ENCODE measurements around the gene MGMT. TPM values are rescaled to one million over a fixed set of nuclear protein-coding genes. Genes with fewer than 3 reads are reported as not detected.

MGMT gene
- polyA plus RNA-seq, 1 donor from 2014 or later: 0.94 TPM

DNA sequence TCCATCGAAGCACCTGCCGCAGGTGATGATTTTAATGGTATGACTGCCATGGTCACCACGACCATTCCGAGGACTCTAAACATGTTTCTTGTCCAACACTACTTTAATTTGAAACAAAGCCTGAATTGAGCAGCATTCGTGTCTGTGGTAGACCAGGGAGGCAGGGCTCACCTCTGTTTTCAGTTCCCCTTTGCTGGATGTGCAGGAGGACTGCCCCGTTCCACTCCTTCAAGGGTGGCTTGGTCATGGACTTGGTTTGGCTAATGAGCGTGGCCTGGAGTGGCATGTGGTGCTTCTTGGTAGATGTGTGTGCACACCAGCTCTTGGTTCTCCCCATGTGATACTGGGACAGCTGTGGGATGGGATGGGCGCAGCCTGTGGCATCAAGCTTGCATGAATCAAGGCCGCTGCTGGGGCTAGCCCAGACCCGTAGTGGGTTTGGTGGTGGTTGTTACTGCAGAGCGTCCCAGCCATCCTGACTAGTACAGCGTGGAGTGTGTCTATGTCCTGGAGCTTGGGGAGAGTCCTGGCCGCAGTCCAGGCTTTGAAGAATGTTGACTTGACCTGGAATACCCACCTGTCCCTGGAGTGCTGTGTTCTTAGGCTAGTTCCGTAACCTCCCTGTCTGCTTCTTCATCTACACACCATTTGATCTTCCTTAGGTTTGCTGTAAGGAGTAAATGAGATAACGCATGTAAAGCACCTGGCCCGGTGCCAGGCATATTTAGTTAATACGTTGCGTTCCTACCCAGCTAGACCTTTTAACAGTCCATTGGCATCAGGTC lies 34.8 kb downstream of the MGMT start:
- Histone ChIP-seq H2AFZ (ENCODE audit: low read depth, low read length) (no peak overlapping the region), H3K27me3 (ENCODE audit: insufficient read depth, low read depth, low read length) (no peaks in the 10 kb centered on the region), H3K79me2 (replicated peaks; ENCODE audit: insufficient read depth, low read length) (no peaks in the 10 kb centered on the region), H3K4me3 (ENCODE audit: low read length) (no peak overlapping the region), H3K9me3 (ENCODE audit: low read length) (peaks cover 4% of the 10 kb centered on the region), H4K20me1 (ENCODE audit: insufficient read depth) (no peaks in the 10 kb centered on the region), H3K4me2 (ENCODE audit: low read length) (no peak overlapping the region), H3K36me3 (ENCODE audit: insufficient read depth, low read length) (no peaks in the 10 kb centered on the region), H3K9ac (ENCODE audit: low read length) (no peak overlapping the region), H3K9me2 (ENCODE audit: insufficient read depth, low read length) (no peaks in the 10 kb centered on the region), H3K27ac (ENCODE audit: low read length) (no peak overlapping the region), H3F3A (ENCODE audit: insufficient read depth, low read length, poor library complexity, severe bottlenecking) (no peaks in the 10 kb centered on the region)
- TF ChIP-seq CTCF (IDR thresholded peaks at IDR 0.05; ENCODE audit: poor library complexity, severe bottlenecking) (no peak), TAF1 (IDR thresholded peaks at IDR 0.05; ENCODE audit: low read depth) (no peak), RAD21 (conservative IDR thresholded peaks at IDR 0.05) (no peak), POLR2AphosphoS5 (IDR thresholded peaks at IDR 0.05) (no peak), SMC3 (conservative IDR thresholded peaks at IDR 0.05; ENCODE audit: poor library complexity) (no peak), EP300 (conservative IDR thresholded peaks at IDR 0.05; ENCODE audit: poor library complexity, severe bottlenecking) (no peak), EZH2 (IDR thresholded peaks at IDR 0.05; ENCODE audit: borderline replicate concordance, insufficient read depth, low read length, poor library complexity, severe bottlenecking) (no peak), MXI1 (conservative IDR thresholded peaks at IDR 0.05; ENCODE audit: poor library complexity, severe bottlenecking) (no peak)
- TF ChIP-seq, protein P1, sequence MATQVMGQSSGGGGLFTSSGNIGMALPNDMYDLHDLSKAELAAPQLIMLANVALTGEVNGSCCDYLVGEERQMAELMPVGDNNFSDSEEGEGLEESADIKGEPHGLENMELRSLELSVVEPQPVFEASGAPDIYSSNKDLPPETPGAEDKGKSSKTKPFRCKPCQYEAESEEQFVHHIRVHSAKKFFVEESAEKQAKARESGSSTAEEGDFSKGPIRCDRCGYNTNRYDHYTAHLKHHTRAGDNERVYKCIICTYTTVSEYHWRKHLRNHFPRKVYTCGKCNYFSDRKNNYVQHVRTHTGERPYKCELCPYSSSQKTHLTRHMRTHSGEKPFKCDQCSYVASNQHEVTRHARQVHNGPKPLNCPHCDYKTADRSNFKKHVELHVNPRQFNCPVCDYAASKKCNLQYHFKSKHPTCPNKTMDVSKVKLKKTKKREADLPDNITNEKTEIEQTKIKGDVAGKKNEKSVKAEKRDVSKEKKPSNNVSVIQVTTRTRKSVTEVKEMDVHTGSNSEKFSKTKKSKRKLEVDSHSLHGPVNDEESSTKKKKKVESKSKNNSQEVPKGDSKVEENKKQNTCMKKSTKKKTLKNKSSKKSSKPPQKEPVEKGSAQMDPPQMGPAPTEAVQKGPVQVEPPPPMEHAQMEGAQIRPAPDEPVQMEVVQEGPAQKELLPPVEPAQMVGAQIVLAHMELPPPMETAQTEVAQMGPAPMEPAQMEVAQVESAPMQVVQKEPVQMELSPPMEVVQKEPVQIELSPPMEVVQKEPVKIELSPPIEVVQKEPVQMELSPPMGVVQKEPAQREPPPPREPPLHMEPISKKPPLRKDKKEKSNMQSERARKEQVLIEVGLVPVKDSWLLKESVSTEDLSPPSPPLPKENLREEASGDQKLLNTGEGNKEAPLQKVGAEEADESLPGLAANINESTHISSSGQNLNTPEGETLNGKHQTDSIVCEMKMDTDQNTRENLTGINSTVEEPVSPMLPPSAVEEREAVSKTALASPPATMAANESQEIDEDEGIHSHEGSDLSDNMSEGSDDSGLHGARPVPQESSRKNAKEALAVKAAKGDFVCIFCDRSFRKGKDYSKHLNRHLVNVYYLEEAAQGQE (IDR thresholded peaks at IDR 0.05; ENCODE audit: borderline replicate concordance): no peak

GRCh38 chr10:129502448-129502847 lies 35.4 kb downstream of the MGMT start:
- TF ChIP-seq SMC3 (conservative IDR thresholded peaks at IDR 0.05; ENCODE audit: poor library complexity) (no peak), EZH2 (IDR thresholded peaks at IDR 0.05; ENCODE audit: borderline replicate concordance, insufficient read depth, low read length, poor library complexity, severe bottlenecking) (no peak), POLR2AphosphoS5 (IDR thresholded peaks at IDR 0.05) (no peak), CTCF (IDR thresholded peaks at IDR 0.05; ENCODE audit: poor library complexity, severe bottlenecking) (no peak), EP300 (conservative IDR thresholded peaks at IDR 0.05; ENCODE audit: poor library complexity, severe bottlenecking) (no peak), RAD21 (conservative IDR thresholded peaks at IDR 0.05) (no peak), TAF1 (IDR thresholded peaks at IDR 0.05; ENCODE audit: low read depth) (no peak), MXI1 (conservative IDR thresholded peaks at IDR 0.05; ENCODE audit: poor library complexity, severe bottlenecking) (no peak)
- TF ChIP-seq, protein P1 (IDR thresholded peaks at IDR 0.05; ENCODE audit: borderline replicate concordance): no peak
- H3K36me3 ChIP-seq (ENCODE audit: insufficient read depth, low read length): no peaks in the 10 kb centered on the region
- H3K4me2 ChIP-seq (ENCODE audit: low read length): no peak overlapping the region
- peaks cover 4% of the 10 kb centered on the region for H3K9me3 ChIP-seq (ENCODE audit: low read length)
- no peak overlapping the region for H3K27ac ChIP-seq (ENCODE audit: low read length)
- H4K20me1 ChIP-seq (ENCODE audit: insufficient read depth): no peaks in the 10 kb centered on the region
- no peak overlapping the region for H2AFZ ChIP-seq (ENCODE audit: low read depth, low read length)
- H3F3A ChIP-seq (ENCODE audit: insufficient read depth, low read length, poor library complexity, severe bottlenecking): no peaks in the 10 kb centered on the region
- H3K27me3 ChIP-seq (ENCODE audit: insufficient read depth, low read depth, low read length): no peaks in the 10 kb centered on the region
- H3K9ac ChIP-seq (ENCODE audit: low read length): no peak overlapping the region
- no peak overlapping the region for H3K4me3 ChIP-seq (ENCODE audit: low read length)
- no peaks in the 10 kb centered on the region for H3K9me2 ChIP-seq (ENCODE audit: insufficient read depth, low read length)
- H3K79me2 ChIP-seq (replicated peaks; ENCODE audit: insufficient read depth, low read length): no peaks in the 10 kb centered on the region

Data from neural cell (in vitro differentiated cells).